SK-N-SH (cell line): ENCODE measurements around the gene UBTD2. TPM values are rescaled to one million over a fixed set of nuclear protein-coding genes. Genes with fewer than 3 reads are reported as not detected.

Source experiments
- CTCF ChIA-PET: fragments of 300-600, 350-600 bp; formaldehyde crosslinking; extraction: SDS; loops from one replicate; lab custom pipeline; 2021; lab: Yijun Ruan, JAX
- POLR2A ChIA-PET: fragments of 350-600 bp; sonication (Branson Sonifier 250); formaldehyde crosslinking; extraction: SDS; loops from one replicate; lab custom pipeline; 2020; ENCODE audit warnings: antibody characterized with exemption, inconsistent platforms; lab: Yijun Ruan, JAX
- DNase-seq: peaks from one replicate; pipeline ENCODE4 v3.0.0; 2012
- H2AFZ ChIP-seq: fragments of 200-600 bp; sonication (generic); 2 replicates; pipeline ENCODE4 v1.8.1; 2016; ENCODE audit warnings: antibody characterized with exemption, mild to moderate bottlenecking, low read depth
- H3F3A ChIP-seq: fragments of 200-600 bp; sonication (generic); replicated peaks from 2 replicates; pipeline ENCODE3; 2016; ENCODE audit warnings: antibody characterized with exemption, mild to moderate bottlenecking; ENCODE audit not compliant: insufficient read depth
- H3K27ac ChIP-seq, 2 experiments: fragments of 200-500 bp in 1 of 2; fragments of 200-600 bp in 1 of 2; sonication (Bioruptor generic) in 1 of 2; sonication (generic), shearing (Covaris generic) in 1 of 2; 2 replicates each; pipeline versions ENCODE4 v1.5.1 to v1.6.1; 2014 to 2016; ENCODE audit warnings: low read depth in 2 of 2, inconsistent platforms in 1 of 2, low read length in 1 of 2, mild to moderate bottlenecking in 1 of 2, mixed read lengths in 1 of 2
- H3K27me3 ChIP-seq: fragments of 200-600 bp; sonication (generic), shearing (Covaris generic); 2 replicates; pipeline ENCODE4 v1.6.1; 2016; ENCODE audit warnings: mixed run types; ENCODE audit not compliant: insufficient read depth
- H3K36me3 ChIP-seq, 2 experiments: fragments of 200-500 bp in 1 of 2; fragments of 200-600 bp in 1 of 2; sonication (Bioruptor generic) in 1 of 2; sonication (generic) in 1 of 2; replicated peaks in 1 of 2; 2 replicates each; pipeline versions ENCODE3 to v1.5.1; 2014 to 2016; ENCODE audit warnings: low read length in 1 of 2, mild to moderate bottlenecking in 1 of 2; ENCODE audit not compliant: insufficient read depth in 2 of 2, control insufficient read depth in 1 of 2
- H3K4me1 ChIP-seq, 2 experiments: fragments of 200-500 bp in 1 of 2; fragments of 200-600 bp in 1 of 2; sonication (Bioruptor generic) in 1 of 2; sonication (generic), shearing (Covaris generic) in 1 of 2; 2 replicates each; pipeline versions ENCODE4 v1.5.1 to v1.6.1; 2014 to 2016; ENCODE audit warnings: low read depth in 1 of 2, low read length in 1 of 2, mixed run types in 1 of 2; ENCODE audit not compliant: insufficient read depth in 2 of 2, control insufficient read depth in 1 of 2
- H3K4me2 ChIP-seq: fragments of 200-600 bp; sonication (generic), shearing (Covaris generic); 2 replicates; pipeline ENCODE4 v1.6.1; 2017; ENCODE audit warnings: mixed run types
- H3K4me3 ChIP-seq, 2 experiments: fragments of 200-500 bp in 1 of 2; fragments of 200-600 bp in 1 of 2; sonication (Bioruptor generic) in 1 of 2; sonication (generic), shearing (Covaris generic) in 1 of 2; 2 replicates each; pipeline versions ENCODE4 v1.5.1 to v1.8.1; 2014 to 2016; ENCODE audit warnings: low read depth in 2 of 2, inconsistent platforms in 1 of 2, low read length in 1 of 2, mild to moderate bottlenecking in 1 of 2, mixed read lengths in 1 of 2, moderate library complexity in 1 of 2
- H3K79me2 ChIP-seq: fragments of 200-600 bp; sonication (generic); 2 replicates; pipeline ENCODE4 v1.8.1; 2017; ENCODE audit warnings: mild to moderate bottlenecking; ENCODE audit not compliant: insufficient read depth
- H3K9ac ChIP-seq: fragments of 200-600 bp; sonication (generic); 2 replicates; pipeline ENCODE4 v1.6.1; 2017; ENCODE audit warnings: mixed run types
- H3K9me2 ChIP-seq: fragments of 200-600 bp; sonication (generic); 2 replicates; pipeline ENCODE4 v1.6.1; 2017; ENCODE audit warnings: mixed run types
- H3K9me3 ChIP-seq: fragments of 200-600 bp; sonication (generic); 2 replicates; pipeline ENCODE4 v1.6.1; 2017; ENCODE audit warnings: mixed run types, mild to moderate bottlenecking, moderate library complexity
- H4K20me1 ChIP-seq: fragments of 200-600 bp; sonication (generic); 2 replicates; pipeline ENCODE4 v1.6.1; 2017; ENCODE audit warnings: mild to moderate bottlenecking, mixed run types; ENCODE audit not compliant: insufficient read depth
- CHD2 ChIP-seq: fragments of 150-350 bp; IDR thresholded peaks from 2 replicates; pipeline ENCODE4 v1.6.1; 2018; ENCODE audit warnings: low read length; ENCODE audit not compliant: partially characterized antibody
- ELF1 ChIP-seq: IDR thresholded peaks from 2 replicates; pipeline ENCODE4 v1.4.0; 2012
- EZH2phosphoT487 ChIP-seq: fragments of 200-600 bp; sonication (generic); IDR thresholded peaks from 2 replicates; pipeline ENCODE4 v1.6.1; 2017; ENCODE audit warnings: low read depth, mixed run types, mild to moderate bottlenecking, antibody characterized with exemption, moderate library complexity, borderline replicate concordance
- FOSL2 ChIP-seq: IDR thresholded peaks from 2 replicates; pipeline ENCODE4 v1.4.0; 2012; ENCODE audit warnings: low read depth, mild to moderate bottlenecking, moderate library complexity, borderline replicate concordance
- FOXJ3 ChIP-seq: sonication (generic); formaldehyde crosslinking; IDR thresholded peaks from 2 replicates; pipeline ENCODE4 v1.5.1; 2020; ENCODE audit warnings: mild to moderate bottlenecking, missing genetic modification reagents
- FOXM1 ChIP-seq: IDR thresholded peaks from 2 replicates; pipeline ENCODE4 v1.4.0; 2012; ENCODE audit warnings: low read depth, mild to moderate bottlenecking
- MEF2A ChIP-seq: IDR thresholded peaks from 2 replicates; pipeline ENCODE4 v1.4.0; 2012; ENCODE audit warnings: low read depth, borderline replicate concordance
- RAD21 ChIP-seq: IDR thresholded peaks from 2 replicates; pipeline ENCODE4 v1.6.1; 2012; ENCODE audit warnings: mild to moderate bottlenecking, low read length
- RCOR1 ChIP-seq: fragments of 150-350 bp; IDR thresholded peaks from 2 replicates; pipeline ENCODE4 v1.6.1; 2017; ENCODE audit warnings: antibody characterized with exemption, low read length
- REST ChIP-seq: IDR thresholded peaks from 2 replicates; pipeline ENCODE4 v1.6.1; 2012; ENCODE audit warnings: mild to moderate bottlenecking, low read depth, low read length, moderate library complexity
- RFX5 ChIP-seq: IDR thresholded peaks from 2 replicates; pipeline ENCODE4 v1.6.1; 2012; ENCODE audit warnings: mild to moderate bottlenecking, improper control_type of control experiment, low read length
- RXRA ChIP-seq: IDR thresholded peaks from 2 replicates; pipeline ENCODE4 v1.4.0; 2012; ENCODE audit warnings: low read depth, mild to moderate bottlenecking, borderline replicate concordance
- SIN3A ChIP-seq: IDR thresholded peaks from 2 replicates; pipeline ENCODE4 v1.6.1; 2012; ENCODE audit warnings: low read depth, mild to moderate bottlenecking, low read length, moderate library complexity, borderline replicate concordance
- TAF1 ChIP-seq: IDR thresholded peaks from 2 replicates; pipeline ENCODE4 v1.6.1; 2012; ENCODE audit warnings: low read depth, mild to moderate bottlenecking, low read length, moderate library complexity, borderline replicate concordance
- TCF12 ChIP-seq: IDR thresholded peaks from 2 replicates; pipeline ENCODE4 v1.4.0; 2012
- USF1 ChIP-seq: IDR thresholded peaks from 2 replicates; pipeline ENCODE4 v1.4.0; 2012; ENCODE audit warnings: low read depth, borderline replicate concordance
- WGBS: methylation state at CpG from one replicate; pipeline ENCODE4 v1.1.6; 2017; ENCODE audit warnings: low lambda C conversion rate; 5-methylcytosine and 5-hydroxymethylcytosine counted together
- polyA plus RNA-seq, 3 experiments: library from polyadenylated mRNA; depleted of rRNA; stranded (reverse); fragments of >200 nt; gene quantifications; 2 replicates each; pipeline ENCODE4 v1.2.3, GENCODE V29; 2012
- TF ChIP-seq, protein P1 (sequence below): IDR thresholded peaks from 2 replicates; pipeline ENCODE4 v1.4.0; 2012; ENCODE audit warnings: low read depth

UBTD2 gene
- polyA plus RNA-seq, 1 of the 3 experiments (the other 2 are of a cell fraction) = 13.8 TPM

GRCh38 chr5:172188893-172189692 is 94.5 kb downstream of the UBTD2 start:
- Histone ChIP-seq H3K4me2 (peak overlapping the region; percentile 93), H3F3A (peaks cover 15% of the 10 kb centered on the region), H3K4me1 (peaks cover 0 to 5% of the 10 kb centered on the region in 2 experiments; a peak in 1 of 4 replicates), H3K9me2 (no peaks in the 10 kb centered on the region), H3K4me3 (peak overlapping the region; percentile 70 to 99; a peak in 3 of 4 replicates), H4K20me1 (0 out of 2 replicates have a peak, but pooled peaks cover 4% of the 10 kb centered on the region), H3K79me2 (peaks cover 28% of the 10 kb centered on the region), H2AFZ (peak overlapping the region; percentile 87; the same call in 1 of the 2 replicates), H3K9me3 (no peaks in the 10 kb centered on the region), H3K9ac (no peak overlapping the region; the same call in 1 of the 2 replicates), H3K27me3 (no peaks in the 10 kb centered on the region), H3K36me3 (no peaks in the 10 kb centered on the region), H3K27ac (peak overlapping the region in 1 of 2 experiments; percentile 80; a peak in 1 of 4 replicates)
- DNase-seq = no peak
- 67% methylated on average over 30 of the region's 30 CpGs for WGBS
- TF ChIP-seq SIN3A (no peak), MEF2A (no peak), FOSL2 (no peak), RAD21 (no peak), RXRA (no peak), USF1 (no peak), CHD2 (no peak), EZH2phosphoT487 (no peak), ELF1 (no peak), RFX5 (no peak)
- TF ChIP-seq, protein P1, sequence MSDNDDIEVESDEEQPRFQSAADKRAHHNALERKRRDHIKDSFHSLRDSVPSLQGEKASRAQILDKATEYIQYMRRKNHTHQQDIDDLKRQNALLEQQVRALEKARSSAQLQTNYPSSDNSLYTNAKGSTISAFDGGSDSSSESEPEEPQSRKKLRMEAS = no peak
- ChIA-PET POLR2A (interaction anchor here (0.6 to 1.3 kb wide), 4 partner anchors 36 to 190 kb away, joined by 4 read pairs; partner anchors contain the start of gene FBXW11), CTCF (interaction anchor here (0.7 to 5.8 kb wide), 41 partner anchors 10 to 281 kb away, joined by 3 to 60 read pairs (median 5); partner anchors contain the start of genes FBXW11 and UBTD2)

DNA sequence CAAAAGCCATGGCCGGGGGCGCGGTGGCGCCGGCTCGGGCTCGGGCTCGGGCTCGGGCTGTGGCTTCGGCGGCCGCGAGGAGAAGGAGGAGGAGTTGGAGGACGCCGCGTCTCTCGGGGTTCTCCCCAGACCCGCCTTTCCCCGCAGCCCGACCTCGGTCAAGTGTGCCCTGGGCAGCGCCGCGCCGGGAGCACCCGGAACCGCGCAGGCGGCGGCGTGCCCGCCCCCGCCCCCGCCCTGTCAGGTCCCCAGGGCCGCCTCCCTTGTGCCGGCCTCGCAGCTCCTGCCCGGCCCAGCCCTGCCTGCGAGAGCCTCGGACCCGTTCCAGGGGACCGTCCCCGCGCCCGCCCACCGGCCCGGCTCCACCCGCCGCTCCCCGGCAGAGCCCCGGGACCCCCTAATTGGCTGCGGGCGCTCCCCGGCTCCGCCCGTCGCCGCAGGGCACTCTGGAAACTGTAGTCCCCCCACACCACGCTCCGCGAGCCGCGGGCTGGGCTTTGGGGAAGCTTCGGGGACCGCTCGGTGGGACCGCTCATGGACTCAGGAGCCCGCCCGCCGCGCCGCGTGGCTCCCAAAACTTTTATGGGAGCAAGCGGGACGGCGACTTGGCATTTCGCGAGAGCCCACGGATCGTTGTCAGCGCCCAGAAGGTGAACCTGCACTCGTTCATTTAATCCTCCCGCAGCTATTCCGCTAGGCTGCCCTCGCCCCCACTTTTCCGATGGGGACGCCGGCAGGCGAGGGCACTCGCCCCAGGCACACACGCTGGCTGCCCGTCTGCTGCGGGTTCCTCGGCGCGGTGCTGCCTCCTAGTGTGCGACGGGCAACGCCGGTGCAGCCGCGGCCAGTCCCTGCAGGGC is 95.3 kb downstream of the UBTD2 start, which contains the start of gene STK10:
Gene STK10 (minus strand): TSS at position 192 of the 860 bp plus-strand sequence. CDS start 182 bp downstream, at position 10.
- H4K20me1 ChIP-seq = 0 out of 2 replicates have a peak, but pooled peaks cover 4% of the 10 kb centered on the region
- no peaks in the 10 kb centered on the region for H3K9me3 ChIP-seq
- peak; percentile 98 for DNase-seq
- peak within 1 kb of the TSS; percentile 84 for H3K9ac ChIP-seq
- peaks cover 0 to 5% of the 10 kb centered on the region in 2 experiments; a peak in 1 of 4 replicates for H3K4me1 ChIP-seq
- no peaks in the 10 kb centered on the region for H3K9me2 ChIP-seq
- ChIA-PET POLR2A (interaction anchor here (0.8 to 1.3 kb wide), 4 partner anchors 37 to 182 kb away, joined by 3 to 4 read pairs (median 4); partner anchors contain the start of gene FBXW11), CTCF (interaction anchor here (0.6 to 5.8 kb wide), 48 partner anchors 9 to 280 kb away, joined by 3 to 60 read pairs (median 4); partner anchors contain the start of genes FBXW11 and UBTD2)
- H3K36me3 ChIP-seq = peaks cover 0 to 4% of the 10 kb centered on the region in 2 experiments
- no peaks in the 10 kb centered on the region for H3K27me3 ChIP-seq
- H3K79me2 ChIP-seq = peaks cover 36% of the 10 kb centered on the region
- peak within 1 kb of the TSS; percentile 70 to 99 for H3K4me3 ChIP-seq
- H3K27ac ChIP-seq = peak within 1 kb of the TSS; percentile 67 to 80
- H2AFZ ChIP-seq = peak within 1 kb of the TSS; percentile 95
- WGBS = 0% methylated on average over 9 of the region's 102 CpGs
- peaks cover 15% of the 10 kb centered on the region for H3F3A ChIP-seq
- peak within 1 kb of the TSS; percentile 93 for H3K4me2 ChIP-seq
- TF ChIP-seq CHD2 (peak; percentile 46), FOXM1 (no peak), RFX5 (no peak), EZH2phosphoT487 (no peak), REST (no peak), FOXJ3 (no peak), TCF12 (peak; percentile 13; the same call in 1 of the 2 replicates), TAF1 (0 out of 2 replicates have a peak, but pooled peaks have one; percentile 16), RCOR1 (peak; percentile 50; the same call in 1 of the 2 replicates)
